Peyer's patch (tissue), 4 donors: ENCODE data around the gene FER.

Source experiments
- POLR2A ChIP-seq, 2 donors: fragments of 450-650 bp; IDR thresholded peaks; one replicate each; pipeline ENCODE4 v1.5.1; 2017; ENCODE audit warnings: antibody characterized with exemption in 2 of 2, mild to moderate bottlenecking in 2 of 2, moderate library complexity in 2 of 2
- TF ChIP-seq, protein P1 (sequence below), 6 experiments: fragments of 450-650 bp in 4 of 6; fragments of 200-600 bp in 2 of 6; sonication (generic) in 1 of 6; IDR thresholded peaks; one replicate each; pipeline ENCODE4 v1.5.1; 2017 to 2019; ENCODE audit warnings: antibody characterized with exemption in 6 of 6, mild to moderate bottlenecking in 3 of 6, moderate library complexity in 1 of 6

DNA sequence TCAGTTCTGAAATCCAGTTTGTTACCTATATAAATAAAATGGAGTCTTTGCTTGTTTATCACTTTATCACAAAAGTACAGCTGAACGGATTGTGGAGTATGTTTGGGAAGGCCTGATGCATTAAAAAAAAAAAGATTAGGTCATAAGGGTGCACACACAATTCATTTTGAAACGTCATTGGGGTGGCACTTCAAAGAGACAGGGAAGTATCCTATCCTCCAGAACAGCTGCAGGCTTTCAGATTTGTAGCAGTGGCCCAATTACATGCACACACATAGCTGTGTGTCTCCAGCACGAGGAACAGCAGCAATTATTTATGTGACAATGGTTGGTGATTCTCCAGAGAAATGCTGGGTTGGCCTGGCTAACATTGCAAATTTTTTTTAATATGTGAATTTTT lies 46.8 kb upstream of the FER start:
- no peak for TF ChIP-seq POLR2A (IDR thresholded peaks at IDR 0.05)
- TF ChIP-seq, protein P1, sequence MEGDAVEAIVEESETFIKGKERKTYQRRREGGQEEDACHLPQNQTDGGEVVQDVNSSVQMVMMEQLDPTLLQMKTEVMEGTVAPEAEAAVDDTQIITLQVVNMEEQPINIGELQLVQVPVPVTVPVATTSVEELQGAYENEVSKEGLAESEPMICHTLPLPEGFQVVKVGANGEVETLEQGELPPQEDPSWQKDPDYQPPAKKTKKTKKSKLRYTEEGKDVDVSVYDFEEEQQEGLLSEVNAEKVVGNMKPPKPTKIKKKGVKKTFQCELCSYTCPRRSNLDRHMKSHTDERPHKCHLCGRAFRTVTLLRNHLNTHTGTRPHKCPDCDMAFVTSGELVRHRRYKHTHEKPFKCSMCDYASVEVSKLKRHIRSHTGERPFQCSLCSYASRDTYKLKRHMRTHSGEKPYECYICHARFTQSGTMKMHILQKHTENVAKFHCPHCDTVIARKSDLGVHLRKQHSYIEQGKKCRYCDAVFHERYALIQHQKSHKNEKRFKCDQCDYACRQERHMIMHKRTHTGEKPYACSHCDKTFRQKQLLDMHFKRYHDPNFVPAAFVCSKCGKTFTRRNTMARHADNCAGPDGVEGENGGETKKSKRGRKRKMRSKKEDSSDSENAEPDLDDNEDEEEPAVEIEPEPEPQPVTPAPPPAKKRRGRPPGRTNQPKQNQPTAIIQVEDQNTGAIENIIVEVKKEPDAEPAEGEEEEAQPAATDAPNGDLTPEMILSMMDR (IDR thresholded peaks at IDR 0.05): no peak
